ENCODE measurements around the gene SEC16A.

The SEC16A gene

DNA sequence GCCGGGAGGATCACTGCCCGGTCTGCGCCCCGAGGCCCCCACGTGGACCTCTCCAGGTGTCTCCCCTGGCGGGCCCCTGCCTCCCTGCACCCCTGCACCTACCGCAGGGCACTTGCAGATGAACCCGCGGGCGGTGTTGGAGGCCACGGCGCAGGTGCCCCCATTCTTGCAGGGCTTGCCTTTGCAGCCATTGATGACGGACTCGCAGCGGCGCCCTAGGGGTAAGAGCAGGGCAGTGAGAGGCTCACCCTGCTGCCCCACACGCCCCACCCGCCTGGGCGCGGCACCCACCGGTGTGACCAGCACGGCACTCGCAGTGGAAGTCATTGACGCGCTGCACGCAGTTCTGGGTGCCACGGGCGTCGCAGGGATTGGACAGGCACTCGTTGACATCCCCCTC lies 23.6 kb upstream of the SEC16A start:
- H3K4me3 ChIP-seq (ENCODE audit: low read depth, low read length), result no peak overlapping the region
- no peaks in the 10 kb centered on the region for H3K4me1 ChIP-seq (ENCODE audit: control insufficient read depth, insufficient read depth, low read length)
- H3K27me3 ChIP-seq (ENCODE audit: control insufficient read depth, insufficient read depth, low read length), result no peaks in the 10 kb centered on the region
- H3K9me3 ChIP-seq (ENCODE audit: control insufficient read depth, insufficient read depth, low read length), result no peaks in the 10 kb centered on the region
- no peak overlapping the region for H3K9ac ChIP-seq (ENCODE audit: low read depth, low read length)
- H3K36me3 ChIP-seq (ENCODE audit: control insufficient read depth, insufficient read depth, low read length), result peaks cover 92% of the 10 kb centered on the region

DNA sequence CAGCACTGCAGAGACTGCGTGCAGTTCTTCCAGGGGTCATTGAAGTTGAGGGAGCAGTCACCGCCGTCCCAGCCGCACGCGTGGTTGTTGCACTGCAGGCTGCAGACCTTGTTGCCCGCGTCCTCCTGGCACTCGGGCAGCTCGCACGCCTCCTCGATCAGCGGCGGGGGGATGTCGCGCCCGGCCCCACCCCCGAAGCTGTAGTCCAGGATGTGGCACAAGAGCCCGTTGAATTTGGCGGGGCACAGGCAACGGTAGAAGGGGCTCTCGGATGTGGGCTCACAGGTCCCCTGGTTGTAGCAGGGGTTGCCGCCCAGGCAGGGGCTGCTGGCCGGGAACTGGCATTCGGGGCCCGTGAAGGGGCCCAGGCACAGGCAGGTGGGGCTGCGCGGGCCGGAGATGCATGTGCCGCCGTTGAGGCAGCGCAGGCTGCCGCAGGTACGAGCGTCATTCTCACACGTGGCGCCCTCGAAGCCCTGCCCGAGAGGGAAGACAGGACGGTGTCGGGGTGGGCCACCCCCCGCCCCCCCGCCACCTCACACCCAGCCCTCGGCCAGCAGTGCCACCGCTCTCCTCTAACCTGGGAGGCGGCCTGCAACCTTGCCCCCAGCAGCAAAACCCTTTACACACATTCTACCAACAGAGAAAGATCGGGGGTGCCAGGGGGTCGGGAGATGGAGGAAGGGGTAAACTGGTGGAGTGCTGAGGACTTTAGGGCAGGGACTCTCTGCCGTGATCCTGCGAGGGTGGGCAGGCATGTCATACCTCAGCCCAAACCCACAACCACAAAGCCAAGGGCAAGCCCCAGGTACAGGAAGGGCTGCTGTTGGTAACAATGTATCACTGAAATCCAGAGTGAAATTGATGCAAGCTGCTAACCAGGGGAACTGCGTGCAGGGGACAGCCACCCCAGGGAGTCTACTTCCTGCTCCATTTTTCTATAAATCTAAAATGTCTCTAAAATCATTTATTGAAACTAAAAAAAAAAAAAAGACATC lies 22.9 kb upstream of the SEC16A start:
- peaks cover 87% of the 10 kb centered on the region for H3K36me3 ChIP-seq (ENCODE audit: control insufficient read depth, insufficient read depth, low read length)
- no peak overlapping the region for H3K9ac ChIP-seq (ENCODE audit: low read depth, low read length)
- H3K27me3 ChIP-seq (ENCODE audit: control insufficient read depth, insufficient read depth, low read length), result no peaks in the 10 kb centered on the region
- H3K9me3 ChIP-seq (ENCODE audit: control insufficient read depth, insufficient read depth, low read length), result no peaks in the 10 kb centered on the region
- no peaks in the 10 kb centered on the region for H3K4me1 ChIP-seq (ENCODE audit: control insufficient read depth, insufficient read depth, low read length)
- H3K4me3 ChIP-seq (ENCODE audit: low read depth, low read length), result no peak overlapping the region

DNA sequence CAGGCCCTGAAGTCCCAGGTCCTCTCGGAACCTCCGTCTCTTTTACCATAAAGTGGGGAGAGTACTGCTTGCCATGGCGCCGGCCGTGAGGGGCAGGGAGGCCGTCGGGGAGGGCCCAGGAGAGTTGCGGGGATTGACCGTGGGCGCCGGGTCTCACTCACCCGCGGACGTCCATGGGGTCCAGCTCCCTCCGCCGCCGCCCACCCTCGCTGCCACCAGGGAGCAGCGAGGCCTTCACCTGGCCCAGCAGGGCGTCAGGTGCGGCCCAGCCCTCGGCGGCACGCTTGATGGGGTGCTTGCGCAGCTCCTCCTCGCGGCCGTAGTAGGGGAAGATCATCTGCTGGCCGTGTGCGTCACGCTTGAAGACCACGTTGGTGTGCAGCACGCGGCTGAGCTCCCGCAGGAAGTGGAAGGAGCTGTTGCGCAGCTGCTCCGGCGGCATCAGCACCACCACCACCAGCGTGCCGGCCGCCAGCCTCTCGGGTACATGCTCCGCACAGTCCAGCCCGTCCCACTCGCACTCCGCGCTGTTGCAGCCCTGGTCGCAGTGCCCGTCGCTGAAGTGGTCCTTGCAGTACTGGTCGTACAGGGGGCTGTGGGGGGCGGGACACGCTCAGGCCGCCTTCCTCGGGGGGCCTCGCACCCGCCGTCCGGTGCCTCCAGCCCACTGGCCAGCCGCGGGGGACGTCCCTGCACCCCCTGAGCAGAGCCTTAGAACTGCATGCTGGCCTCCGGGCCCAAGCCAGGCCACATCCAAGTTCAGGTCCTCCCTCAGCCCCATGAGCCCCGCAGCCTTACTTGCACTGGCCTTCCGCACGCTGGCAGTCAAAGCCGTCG lies 21.9 kb upstream of the SEC16A start:
- no peak overlapping the region for H3K4me3 ChIP-seq (ENCODE audit: low read depth, low read length)
- H3K9ac ChIP-seq (ENCODE audit: low read depth, low read length), result no peak overlapping the region
- H3K9me3 ChIP-seq (ENCODE audit: control insufficient read depth, insufficient read depth, low read length), result no peaks in the 10 kb centered on the region
- no peaks in the 10 kb centered on the region for H3K27me3 ChIP-seq (ENCODE audit: control insufficient read depth, insufficient read depth, low read length)
- no peaks in the 10 kb centered on the region for H3K4me1 ChIP-seq (ENCODE audit: control insufficient read depth, insufficient read depth, low read length)
- H3K36me3 ChIP-seq (ENCODE audit: control insufficient read depth, insufficient read depth, low read length), result peaks cover 87% of the 10 kb centered on the region

DNA sequence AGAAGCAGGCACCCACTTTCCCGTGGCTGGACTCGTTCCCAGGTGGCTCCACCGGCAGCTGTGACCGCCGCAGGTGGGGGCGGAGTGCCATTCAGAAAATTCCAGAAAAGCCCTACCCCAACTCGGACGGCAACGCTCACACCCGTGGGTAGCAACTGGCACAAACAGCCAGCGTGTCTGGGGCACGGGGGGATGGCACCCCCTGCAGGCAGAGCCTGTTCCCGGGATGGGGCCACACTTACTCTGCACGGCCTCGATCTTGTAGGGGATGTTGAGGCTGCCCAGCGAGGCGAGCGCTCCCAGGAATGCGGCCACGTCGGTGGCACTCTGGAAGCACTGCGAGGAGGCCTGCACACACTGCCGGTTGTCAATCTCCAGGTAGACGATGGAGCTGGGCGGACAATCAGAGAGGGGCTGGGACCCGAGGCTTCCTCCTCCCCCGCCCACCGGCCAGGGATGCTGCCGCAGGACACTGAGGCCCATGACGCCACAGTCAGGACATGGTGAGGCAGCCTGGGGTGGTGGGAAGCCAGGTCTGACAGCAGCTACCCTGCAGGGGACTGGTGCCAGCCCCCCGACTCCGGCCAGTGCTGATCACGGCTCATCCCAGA lies 20.2 kb upstream of the SEC16A start:
- no peak overlapping the region for H3K9ac ChIP-seq (ENCODE audit: low read depth, low read length)
- no peak overlapping the region for H3K4me3 ChIP-seq (ENCODE audit: low read depth, low read length)
- no peaks in the 10 kb centered on the region for H3K9me3 ChIP-seq (ENCODE audit: control insufficient read depth, insufficient read depth, low read length)
- H3K4me1 ChIP-seq (ENCODE audit: control insufficient read depth, insufficient read depth, low read length), result no peaks in the 10 kb centered on the region
- no peaks in the 10 kb centered on the region for H3K27me3 ChIP-seq (ENCODE audit: control insufficient read depth, insufficient read depth, low read length)
- peaks cover 83% of the 10 kb centered on the region for H3K36me3 ChIP-seq (ENCODE audit: control insufficient read depth, insufficient read depth, low read length)

DNA sequence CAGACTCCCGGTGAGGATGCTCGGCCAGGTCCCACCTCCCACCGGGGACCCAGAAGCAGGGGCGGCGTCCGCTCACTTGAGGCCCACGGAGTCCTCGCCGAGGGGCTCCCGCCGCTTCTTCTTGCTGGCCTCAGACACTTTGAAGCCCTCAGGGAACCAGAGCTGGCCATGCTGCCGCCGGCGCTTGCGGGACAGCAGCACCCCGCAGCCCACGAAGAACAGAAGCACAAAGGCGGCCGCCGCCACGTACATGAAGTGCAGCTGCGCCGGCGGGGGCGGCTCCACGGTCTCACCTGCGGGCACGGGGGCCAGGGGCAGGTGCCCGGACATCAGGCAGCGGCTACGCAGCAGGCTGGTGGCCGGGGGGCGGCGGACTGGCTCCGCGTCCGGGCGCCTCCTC lies 19.4 kb upstream of the SEC16A start:
- no peaks in the 10 kb centered on the region for H3K4me1 ChIP-seq (ENCODE audit: control insufficient read depth, insufficient read depth, low read length)
- H3K9ac ChIP-seq (ENCODE audit: low read depth, low read length), result no peak overlapping the region
- H3K4me3 ChIP-seq (ENCODE audit: low read depth, low read length), result no peak overlapping the region
- no peaks in the 10 kb centered on the region for H3K9me3 ChIP-seq (ENCODE audit: control insufficient read depth, insufficient read depth, low read length)
- H3K36me3 ChIP-seq (ENCODE audit: control insufficient read depth, insufficient read depth, low read length), result peaks cover 80% of the 10 kb centered on the region
- no peaks in the 10 kb centered on the region for H3K27me3 ChIP-seq (ENCODE audit: control insufficient read depth, insufficient read depth, low read length)

DNA sequence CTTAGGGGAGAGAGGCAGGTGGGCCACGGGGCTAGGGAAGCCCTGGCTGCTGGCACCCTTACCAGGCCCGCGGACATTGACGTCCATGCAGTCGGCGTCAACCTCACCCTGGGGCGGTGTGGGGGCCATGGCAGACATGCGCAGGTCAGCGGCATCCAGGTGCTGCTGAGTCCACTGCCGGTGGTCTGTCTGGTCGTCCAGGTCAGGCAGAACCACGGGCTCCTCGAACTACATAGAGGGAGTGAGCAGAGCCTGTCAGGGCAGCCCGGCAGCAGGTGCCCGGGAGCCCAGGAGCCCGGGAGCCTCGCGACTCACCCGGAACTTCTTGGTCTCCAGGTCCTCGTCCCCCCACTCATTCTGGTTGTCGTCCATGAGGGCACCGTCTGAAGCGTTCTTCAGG lies 18.8 kb upstream of the SEC16A start:
- no peaks in the 10 kb centered on the region for H3K27me3 ChIP-seq (ENCODE audit: control insufficient read depth, insufficient read depth, low read length)
- H3K4me3 ChIP-seq (ENCODE audit: low read depth, low read length), result no peak overlapping the region
- no peaks in the 10 kb centered on the region for H3K9me3 ChIP-seq (ENCODE audit: control insufficient read depth, insufficient read depth, low read length)
- H3K4me1 ChIP-seq (ENCODE audit: control insufficient read depth, insufficient read depth, low read length), result no peaks in the 10 kb centered on the region
- H3K36me3 ChIP-seq (ENCODE audit: control insufficient read depth, insufficient read depth, low read length), result peaks cover 80% of the 10 kb centered on the region
- H3K9ac ChIP-seq (ENCODE audit: low read depth, low read length), result no peak overlapping the region

DNA sequence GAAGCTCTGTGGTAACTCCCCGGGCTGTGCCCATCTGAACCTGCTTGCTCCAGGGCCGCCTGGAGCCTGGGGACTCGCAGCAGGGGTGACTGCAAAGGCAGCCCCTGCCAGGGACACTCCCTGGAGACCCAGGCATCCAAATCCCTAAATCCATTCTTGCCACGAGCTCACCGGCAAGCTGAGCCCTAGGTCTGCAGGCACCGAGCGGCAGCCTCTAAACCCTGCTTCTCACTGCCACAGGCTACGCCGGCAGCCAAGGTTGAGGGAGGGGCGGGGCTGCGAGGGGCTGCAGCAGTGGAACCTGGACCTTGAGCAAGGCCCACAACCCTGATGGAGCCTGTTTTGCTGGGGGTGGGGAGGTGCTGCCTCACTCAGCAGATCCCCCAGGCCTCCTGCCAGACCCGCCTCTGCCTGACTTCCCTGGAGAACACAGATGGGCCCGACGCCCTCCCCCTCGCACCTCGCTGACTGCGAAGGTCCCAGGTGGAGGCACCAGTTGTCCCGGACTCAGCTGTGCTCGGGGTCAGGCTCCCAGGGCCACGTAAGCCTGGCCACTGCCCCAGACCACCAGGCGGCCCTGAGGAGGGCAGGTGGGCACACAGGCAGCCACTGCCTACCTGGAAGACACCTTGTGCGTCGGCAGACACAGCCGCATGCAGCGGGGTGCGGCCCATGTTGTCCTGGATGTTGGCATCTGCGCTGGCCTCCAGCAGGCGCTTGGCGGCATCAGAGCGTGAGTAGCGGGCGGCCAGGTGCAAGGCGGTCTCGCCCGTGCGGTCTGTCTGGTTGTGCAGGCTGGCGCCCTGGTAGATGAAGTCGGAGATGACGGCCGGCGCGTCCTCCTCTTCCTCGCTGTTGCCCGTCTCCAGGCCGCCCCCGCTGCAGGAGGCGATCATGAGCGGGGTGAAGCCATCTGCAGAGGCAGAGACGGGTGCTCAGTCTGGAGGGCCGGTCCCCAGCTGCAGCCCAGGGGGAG lies 17.4 kb upstream of the SEC16A start:
- Histone ChIP-seq H3K4me3 (ENCODE audit: low read depth, low read length) (no peak overlapping the region), H3K9ac (ENCODE audit: low read depth, low read length) (no peak overlapping the region), H3K36me3 (ENCODE audit: control insufficient read depth, insufficient read depth, low read length) (peaks cover 76% of the 10 kb centered on the region), H3K4me1 (ENCODE audit: control insufficient read depth, insufficient read depth, low read length) (no peaks in the 10 kb centered on the region), H3K27me3 (ENCODE audit: control insufficient read depth, insufficient read depth, low read length) (no peaks in the 10 kb centered on the region), H3K9me3 (ENCODE audit: control insufficient read depth, insufficient read depth, low read length) (no peaks in the 10 kb centered on the region)

DNA sequence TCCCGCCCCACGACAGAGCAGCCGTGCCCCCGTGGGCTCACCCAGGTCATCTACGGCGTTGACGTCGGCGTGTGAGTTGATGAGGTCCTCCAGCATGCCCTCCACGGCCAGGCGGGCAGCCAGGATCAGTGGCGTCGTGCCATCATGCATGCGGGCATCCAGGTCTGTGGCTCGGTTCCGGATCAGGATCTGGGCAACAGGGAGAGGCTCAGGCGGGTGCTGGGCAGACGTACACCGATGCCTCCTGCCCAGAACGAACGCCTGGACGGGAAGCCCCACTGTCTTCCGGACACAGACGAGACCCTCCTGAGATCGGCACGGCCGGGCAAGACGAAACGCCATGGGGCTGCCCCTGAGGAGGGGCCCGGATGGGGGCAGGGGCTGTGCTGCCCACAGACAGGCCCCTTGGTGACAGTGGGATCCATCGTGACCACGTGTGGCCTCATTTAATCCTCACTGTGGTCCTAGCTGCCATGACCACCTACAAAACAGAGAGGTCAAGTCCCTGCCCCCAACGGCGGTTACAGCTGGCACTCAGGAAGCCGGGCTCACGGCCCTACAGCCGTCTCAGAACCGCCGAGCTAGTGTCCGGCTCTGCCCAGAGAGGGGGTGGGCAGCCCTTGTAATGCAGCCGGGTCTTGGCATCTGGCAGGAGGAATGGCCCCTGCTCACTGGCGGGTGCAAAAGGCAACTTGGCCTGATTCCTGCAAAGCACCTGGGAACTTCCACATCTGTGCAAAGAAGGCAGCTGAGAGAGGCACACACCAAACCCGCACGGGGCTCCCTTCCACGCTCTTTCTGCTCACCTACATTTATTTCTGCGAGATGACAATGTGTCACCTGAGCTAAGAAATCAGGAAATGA lies 16.5 kb upstream of the SEC16A start:
- Histone ChIP-seq H3K27me3 (ENCODE audit: control insufficient read depth, insufficient read depth, low read length) (no peaks in the 10 kb centered on the region), H3K36me3 (ENCODE audit: control insufficient read depth, insufficient read depth, low read length) (peaks cover 66% of the 10 kb centered on the region), H3K4me3 (ENCODE audit: low read depth, low read length) (no peak overlapping the region), H3K9me3 (ENCODE audit: control insufficient read depth, insufficient read depth, low read length) (no peaks in the 10 kb centered on the region), H3K4me1 (ENCODE audit: control insufficient read depth, insufficient read depth, low read length) (no peaks in the 10 kb centered on the region), H3K9ac (ENCODE audit: low read depth, low read length) (no peak overlapping the region)

DNA sequence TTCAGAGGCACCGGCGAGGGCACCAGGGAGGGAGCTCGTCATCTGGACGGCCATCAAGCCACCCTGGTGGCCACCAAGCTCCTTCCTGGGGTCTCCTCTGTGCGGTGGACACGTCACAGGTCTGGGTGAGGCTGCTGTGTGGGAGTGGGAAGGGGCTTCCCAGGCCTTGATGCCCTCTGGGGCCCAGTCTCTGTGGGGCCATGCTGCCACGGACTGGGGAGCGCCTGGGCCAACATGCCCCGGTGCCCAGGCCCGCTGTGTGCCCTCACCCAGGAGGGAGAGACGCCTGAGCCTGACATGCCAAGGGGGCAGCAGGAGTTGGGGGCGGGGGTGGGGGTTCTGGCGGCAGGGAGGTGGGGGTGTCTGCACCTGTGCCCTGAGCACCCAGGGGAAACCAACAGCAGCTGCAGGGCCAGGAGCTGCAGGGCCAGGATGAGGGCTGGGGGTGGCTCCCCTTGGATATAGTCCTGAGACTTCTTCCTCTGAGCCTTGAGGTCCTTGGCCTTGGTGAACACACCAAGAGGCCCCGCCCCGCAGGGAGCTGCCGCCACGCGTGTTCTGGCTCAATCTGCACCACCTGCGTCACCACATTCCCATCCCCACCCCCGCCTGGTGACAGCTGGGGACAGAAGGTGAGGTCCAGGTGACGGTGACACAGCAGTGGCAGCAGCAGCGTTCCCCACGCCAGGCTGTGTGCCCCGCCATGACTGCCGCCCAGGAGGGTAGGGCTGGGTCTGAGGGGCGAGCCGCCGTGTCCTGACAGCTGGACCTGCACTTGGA lies 15.3 kb upstream of the SEC16A start:
- no peak overlapping the region for H3K4me3 ChIP-seq (ENCODE audit: low read depth, low read length)
- no peaks in the 10 kb centered on the region for H3K4me1 ChIP-seq (ENCODE audit: control insufficient read depth, insufficient read depth, low read length)
- no peaks in the 10 kb centered on the region for H3K9me3 ChIP-seq (ENCODE audit: control insufficient read depth, insufficient read depth, low read length)
- H3K27me3 ChIP-seq (ENCODE audit: control insufficient read depth, insufficient read depth, low read length), result no peaks in the 10 kb centered on the region
- no peak overlapping the region for H3K9ac ChIP-seq (ENCODE audit: low read depth, low read length)
- peaks cover 54% of the 10 kb centered on the region for H3K36me3 ChIP-seq (ENCODE audit: control insufficient read depth, insufficient read depth, low read length)
